Uterus (tissue), 4 donors: ENCODE results near the gene YAE1. TPM values are rescaled to one million over a fixed set of nuclear protein-coding genes. Genes with fewer than 3 reads are reported as not detected.

Source experiments
- DNase-seq, 2 donors: peaks; one replicate each; pipeline ENCODE4 v3.0.0-alpha.2; 2019 to 2020
- H3K27ac ChIP-seq, 2 donors: fragments of 200-600 bp; sonication (generic); 1 replicate in 1 of 2; 2 replicates in 1 of 2; pipeline ENCODE4 v1.5.1; 2016 to 2018
- H3K27me3 ChIP-seq, 2 donors: fragments of 200-600 bp; sonication (generic); one replicate each; pipeline ENCODE4 v1.5.1; 2018 to 2019; ENCODE audit warnings: control low read depth in 1 of 2
- H3K36me3 ChIP-seq, 2 donors: fragments of 200-600 bp; sonication (generic); one replicate each; pipeline ENCODE4 v1.5.1; 2019; ENCODE audit warnings: control low read depth in 1 of 2
- H3K4me1 ChIP-seq, 2 donors: fragments of 200-600 bp; sonication (generic); one replicate each; pipeline ENCODE4 v1.5.1; 2018 to 2019; ENCODE audit warnings: control low read depth in 1 of 2
- H3K4me3 ChIP-seq, 2 donors: fragments of 200-600 bp; sonication (generic); 1 replicate in 1 of 2; 2 replicates in 1 of 2; pipeline ENCODE4 v1.5.1; 2018 to 2019; ENCODE audit warnings: mild to moderate bottlenecking in 1 of 2
- H3K9me3 ChIP-seq, 2 donors: fragments of 200-600 bp; sonication (generic); one replicate each; pipeline ENCODE4 v1.5.1; 2019; ENCODE audit warnings: control low read depth in 1 of 2
- POLR2A ChIP-seq, 2 donors: fragments of 450-650 bp; IDR thresholded peaks; one replicate each; pipeline ENCODE4 v1.6.1; 2016; ENCODE audit warnings: antibody characterized with exemption in 2 of 2, mild to moderate bottlenecking in 1 of 2, moderate library complexity in 1 of 2
- intact Hi-C: fragments of 100-400 bp; cut with DNase I; formaldehyde crosslinking; loops from one replicate; pipeline ENCODE4 v1.15.1; 2023; ENCODE audit warnings: low total_unique reads
- total RNA-seq, 4 donors: library from RNA; depleted of rRNA in 3 of 4; stranded (reverse); fragments of >200 nt in 3 of 4; gene quantifications; one replicate each; pipeline versions ENCODE4 v1.1.0 to v1.2.4, GENCODE V29; 2014 to 2023
- TF ChIP-seq, protein P1 (sequence below), 4 experiments: fragments of 200-600 bp in 2 of 4; fragments of 450-650 bp in 2 of 4; sonication (generic) in 2 of 4; IDR thresholded peaks; one replicate each; pipeline ENCODE4 v1.5.1; 2016 to 2019; ENCODE audit warnings: antibody characterized with exemption in 4 of 4, mild to moderate bottlenecking in 2 of 4, moderate library complexity in 1 of 4
- donor health status: DM: yes; HTN: yes; CAD: no.

The YAE1 gene, protein sequence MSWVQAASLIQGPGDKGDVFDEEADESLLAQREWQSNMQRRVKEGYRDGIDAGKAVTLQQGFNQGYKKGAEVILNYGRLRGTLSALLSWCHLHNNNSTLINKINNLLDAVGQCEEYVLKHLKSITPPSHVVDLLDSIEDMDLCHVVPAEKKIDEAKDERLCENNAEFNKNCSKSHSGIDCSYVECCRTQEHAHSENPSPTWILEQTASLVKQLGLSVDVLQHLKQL
- 10 to 100 TPM; 16.8 to 54.2 (median 41.7) TPM for total RNA-seq

DNA sequence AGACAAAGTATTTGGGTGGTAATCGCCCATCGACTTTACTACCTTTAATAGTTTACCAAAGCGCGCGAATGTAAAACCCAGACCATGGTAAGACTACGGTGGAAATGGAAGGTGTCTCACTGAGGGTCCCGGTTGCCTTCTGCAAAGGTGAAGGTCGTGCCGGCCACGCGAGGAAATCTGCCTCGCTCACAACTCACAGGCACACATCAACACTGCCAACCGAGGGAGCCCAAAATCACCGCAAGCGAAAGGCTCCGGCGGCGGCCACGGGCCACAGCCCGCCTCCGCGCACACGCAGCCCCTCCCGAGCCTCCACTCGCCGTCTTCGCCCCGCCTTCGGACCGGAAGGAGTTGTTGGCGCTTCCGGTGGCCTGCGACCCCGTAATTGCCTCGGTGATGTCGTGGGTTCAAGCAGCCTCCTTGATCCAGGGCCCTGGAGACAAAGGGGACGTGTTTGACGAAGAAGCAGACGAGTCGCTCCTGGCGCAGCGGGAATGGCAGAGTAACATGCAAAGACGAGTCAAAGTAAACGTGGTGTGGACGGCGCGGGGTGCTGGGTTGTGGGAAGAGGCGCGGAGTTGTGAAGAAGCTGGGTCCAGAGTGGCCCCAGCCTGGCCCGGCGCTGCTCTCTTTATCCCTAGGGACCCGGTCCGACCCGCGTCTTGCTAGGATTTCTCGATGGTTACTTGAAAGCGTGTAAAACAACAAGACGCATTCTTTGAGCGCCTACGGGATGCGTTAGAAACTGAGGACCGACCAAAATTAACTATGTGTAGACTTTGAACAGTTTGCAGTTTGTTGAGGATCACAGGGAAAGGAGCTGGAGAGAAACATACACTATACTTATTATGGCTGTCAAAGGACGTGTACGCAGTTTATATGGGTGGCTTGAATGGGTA lies at the start of gene YAE1:
Gene YAE1, plus strand, starts transcription at position 382 of the 899 bp plus-strand sequence. Its CDS starts 15 bp downstream, at position 397.
- no peaks in the 10 kb centered on the region for H3K27me3 ChIP-seq
- no peaks in the 10 kb centered on the region for H3K9me3 ChIP-seq
- H3K27ac ChIP-seq, result peak within 1 kb of the TSS; percentile 70 to 71
- intact Hi-C loops, result no loop called here
- DNase-seq, result peak; percentile 66 to 80
- H3K36me3 ChIP-seq, result no peaks in the 10 kb centered on the region
- H3K4me3 ChIP-seq, result peak within 1 kb of the TSS; percentile 62 to 67
- TF ChIP-seq, protein P1, sequence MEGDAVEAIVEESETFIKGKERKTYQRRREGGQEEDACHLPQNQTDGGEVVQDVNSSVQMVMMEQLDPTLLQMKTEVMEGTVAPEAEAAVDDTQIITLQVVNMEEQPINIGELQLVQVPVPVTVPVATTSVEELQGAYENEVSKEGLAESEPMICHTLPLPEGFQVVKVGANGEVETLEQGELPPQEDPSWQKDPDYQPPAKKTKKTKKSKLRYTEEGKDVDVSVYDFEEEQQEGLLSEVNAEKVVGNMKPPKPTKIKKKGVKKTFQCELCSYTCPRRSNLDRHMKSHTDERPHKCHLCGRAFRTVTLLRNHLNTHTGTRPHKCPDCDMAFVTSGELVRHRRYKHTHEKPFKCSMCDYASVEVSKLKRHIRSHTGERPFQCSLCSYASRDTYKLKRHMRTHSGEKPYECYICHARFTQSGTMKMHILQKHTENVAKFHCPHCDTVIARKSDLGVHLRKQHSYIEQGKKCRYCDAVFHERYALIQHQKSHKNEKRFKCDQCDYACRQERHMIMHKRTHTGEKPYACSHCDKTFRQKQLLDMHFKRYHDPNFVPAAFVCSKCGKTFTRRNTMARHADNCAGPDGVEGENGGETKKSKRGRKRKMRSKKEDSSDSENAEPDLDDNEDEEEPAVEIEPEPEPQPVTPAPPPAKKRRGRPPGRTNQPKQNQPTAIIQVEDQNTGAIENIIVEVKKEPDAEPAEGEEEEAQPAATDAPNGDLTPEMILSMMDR (IDR thresholded peaks at IDR 0.05), result no peak
- peak in 1 of 2 donors; percentile 56 for TF ChIP-seq POLR2A (IDR thresholded peaks at IDR 0.05)
- H3K4me1 ChIP-seq, result no peaks in the 10 kb centered on the region

DNA sequence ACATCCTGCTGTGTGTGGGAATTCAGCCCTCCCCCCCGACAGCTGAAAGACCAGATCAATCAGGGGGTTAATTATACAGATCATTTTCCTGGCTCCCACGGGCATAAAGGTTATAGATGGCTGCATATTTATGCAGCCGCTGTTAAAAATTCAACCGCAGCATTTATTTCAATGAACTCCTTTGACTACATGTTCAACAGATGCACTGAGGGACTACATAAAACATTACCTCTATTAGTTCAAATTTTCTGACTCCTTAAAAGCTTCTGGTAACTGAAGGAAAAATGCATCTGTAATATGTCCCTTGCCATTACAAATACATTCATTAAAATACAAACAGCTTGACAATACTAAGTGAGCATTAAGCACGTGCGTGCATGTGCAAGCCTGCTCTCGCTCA lies 49.7 kb upstream of the YAE1 start:
- H3K9me3 ChIP-seq, result no peaks in the 10 kb centered on the region

DNA sequence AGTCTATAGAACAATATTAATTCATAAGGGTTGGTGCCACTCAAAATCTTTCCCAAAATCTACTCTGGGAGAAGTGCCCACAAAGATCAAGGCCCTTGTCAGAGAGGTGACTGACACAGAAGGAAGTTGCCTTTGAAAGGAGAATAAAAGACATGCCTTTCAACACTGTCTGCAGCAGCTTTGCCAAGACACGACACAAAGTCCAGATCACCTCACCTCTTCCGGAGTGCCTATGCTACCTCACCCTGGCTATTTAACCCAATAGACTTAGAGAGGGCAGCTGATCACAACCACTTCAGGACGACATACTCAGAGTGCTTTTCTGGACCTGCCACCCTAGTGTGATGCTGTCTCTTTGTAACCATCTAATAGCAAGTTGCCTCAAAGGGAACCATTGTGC lies 49.0 kb upstream of the YAE1 start:
- no peak overlapping the region for H3K27ac ChIP-seq
- no peak for TF ChIP-seq POLR2A (IDR thresholded peaks at IDR 0.05)
- TF ChIP-seq, protein P1 (IDR thresholded peaks at IDR 0.05), result no peak
- no peak overlapping the region for H3K4me3 ChIP-seq
- H3K9me3 ChIP-seq, result no peaks in the 10 kb centered on the region
- DNase-seq, result no peak
- no peaks in the 10 kb centered on the region for H3K27me3 ChIP-seq
- intact Hi-C loops, result no loop called here
- H3K4me1 ChIP-seq, result no peaks in the 10 kb centered on the region
- H3K36me3 ChIP-seq, result no peaks in the 10 kb centered on the region

More for the DNA sequence above, 49.7 kb upstream of the YAE1 start:
- H3K27me3 ChIP-seq, result no peaks in the 10 kb centered on the region
- no peaks in the 10 kb centered on the region for H3K36me3 ChIP-seq
- H3K27ac ChIP-seq, result no peak overlapping the region
- no peak for DNase-seq
- TF ChIP-seq, protein P1 (IDR thresholded peaks at IDR 0.05), result no peak
- no peak for TF ChIP-seq POLR2A (IDR thresholded peaks at IDR 0.05)
- no peaks in the 10 kb centered on the region for H3K4me1 ChIP-seq
- intact Hi-C loops, result no loop called here
- no peak overlapping the region for H3K4me3 ChIP-seq

DNA sequence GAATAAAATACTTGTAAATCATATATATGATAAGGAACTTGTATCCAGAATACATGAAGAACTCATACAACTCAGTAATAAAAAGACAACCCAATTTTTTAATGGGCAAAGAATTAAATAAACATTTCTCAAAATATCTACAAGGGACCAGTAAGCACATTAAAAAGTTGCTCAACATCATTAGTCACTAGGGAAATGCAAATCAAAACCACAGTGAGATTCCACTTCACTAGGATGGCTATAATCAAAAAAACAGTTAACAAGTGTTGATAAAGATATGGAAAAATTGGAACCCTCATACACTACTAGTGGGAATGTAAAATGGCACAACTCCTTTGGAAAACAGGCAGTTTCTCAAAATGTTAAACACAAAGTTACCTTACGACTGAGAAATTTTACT lies 40.3 kb upstream of the YAE1 start:
- H3K27me3 ChIP-seq, result no peaks in the 10 kb centered on the region
- no peak overlapping the region for H3K27ac ChIP-seq
- no peaks in the 10 kb centered on the region for H3K36me3 ChIP-seq
- no peak overlapping the region for H3K4me3 ChIP-seq
- no peak for DNase-seq
- no peak for TF ChIP-seq POLR2A (IDR thresholded peaks at IDR 0.05)
- TF ChIP-seq, protein P1 (IDR thresholded peaks at IDR 0.05), result no peak
- intact Hi-C loops, result no loop called here
- no peaks in the 10 kb centered on the region for H3K9me3 ChIP-seq
- no peaks in the 10 kb centered on the region for H3K4me1 ChIP-seq

DNA sequence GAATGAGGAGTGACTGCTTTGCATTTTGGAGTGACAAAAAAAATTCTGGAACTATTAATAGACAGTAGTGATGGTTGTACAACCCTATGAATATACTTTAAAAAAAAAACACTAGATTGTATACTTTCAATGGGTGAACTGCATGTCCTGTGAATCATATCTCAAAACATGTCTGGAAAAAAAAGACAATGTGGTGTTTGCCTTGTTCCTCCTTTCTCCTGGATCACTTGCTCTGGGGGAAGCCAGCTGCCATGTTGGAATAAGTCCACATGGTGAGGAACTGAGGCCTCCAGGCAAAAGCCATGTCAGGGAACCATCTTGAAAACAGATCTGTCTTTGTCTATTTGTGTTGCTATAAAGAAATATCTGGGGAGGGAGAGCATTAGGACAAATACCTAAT lies 39.5 kb upstream of the YAE1 start:
- H3K36me3 ChIP-seq, result no peaks in the 10 kb centered on the region
- H3K27ac ChIP-seq, result no peak overlapping the region
- H3K4me3 ChIP-seq, result no peak overlapping the region
- H3K4me1 ChIP-seq, result no peaks in the 10 kb centered on the region
- DNase-seq, result no peak
- no peaks in the 10 kb centered on the region for H3K27me3 ChIP-seq
- intact Hi-C loops, result no loop called here
- H3K9me3 ChIP-seq, result no peaks in the 10 kb centered on the region
- no peak for TF ChIP-seq POLR2A (IDR thresholded peaks at IDR 0.05)
- TF ChIP-seq, protein P1 (IDR thresholded peaks at IDR 0.05), result no peak
